GM13977 (cell line): ENCODE measurements around the gene SERPINA3.

ENCODE experiments used
- DNase-seq: peaks from one replicate; pipeline ENCODE4 v3.0.0; 2012; ENCODE audit warnings: low spot score
- CTCF ChIP-seq: IDR thresholded peaks from 2 replicates; pipeline ENCODE4 v1.5.1; 2012; ENCODE audit warnings: mild to moderate bottlenecking, control low read depth; ENCODE audit not compliant: insufficient read depth; ENCODE audit errors: extremely low read depth, missing control alignments
- in situ Hi-C: fragments of 300-500 bp; cut with MboI; formaldehyde crosslinking; loops from one replicate; pipeline ENCODE4 v1.12.0; 2022; ENCODE audit warnings: low sequenced_read_pairs, low pct_unique_long_range_greater_than_20kb, mixed read lengths, inconsistent platforms; ENCODE audit not compliant: unreplicated experiment

The SERPINA3 gene

GRCh38 chr14:94583557-94583956 is 28.6 kb upstream of the SERPINA3 start:
- no peak for DNase-seq
- in situ Hi-C loops = no loop called here
- TF ChIP-seq CTCF = no peak

GRCh38 chr14:94584591-94585280 is 27.5 kb upstream of the SERPINA3 start:
- no peak for DNase-seq
- in situ Hi-C loops = no loop called here
- TF ChIP-seq CTCF = no peak

GRCh38 chr14:94586635-94587034 is 25.6 kb upstream of the SERPINA3 start:
- no peak for TF ChIP-seq CTCF
- DNase-seq = no peak
- in situ Hi-C loops = no loop called here

DNA sequence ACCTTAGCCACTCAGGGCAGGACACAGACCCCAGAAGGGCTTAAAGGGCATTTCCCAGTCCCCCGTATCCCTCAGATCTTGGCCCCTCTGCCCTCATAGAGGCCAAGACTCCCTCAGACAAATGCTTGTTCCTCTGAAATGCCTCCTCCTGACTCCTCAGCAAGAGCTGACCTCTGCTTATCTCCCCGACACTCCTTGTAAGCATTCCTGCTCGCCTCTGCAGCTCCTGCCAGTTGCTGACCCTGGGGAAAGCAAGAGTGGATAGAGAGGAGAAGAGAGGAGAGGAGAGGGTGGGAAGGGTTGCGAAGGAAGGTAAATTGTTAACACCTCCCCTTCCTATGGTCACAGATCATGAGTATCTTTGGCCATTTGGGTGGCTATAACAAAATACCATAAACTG is 23.9 kb upstream of the SERPINA3 start:
- DNase-seq = no peak
- in situ Hi-C loops = no loop called here
- no peak for TF ChIP-seq CTCF

DNA sequence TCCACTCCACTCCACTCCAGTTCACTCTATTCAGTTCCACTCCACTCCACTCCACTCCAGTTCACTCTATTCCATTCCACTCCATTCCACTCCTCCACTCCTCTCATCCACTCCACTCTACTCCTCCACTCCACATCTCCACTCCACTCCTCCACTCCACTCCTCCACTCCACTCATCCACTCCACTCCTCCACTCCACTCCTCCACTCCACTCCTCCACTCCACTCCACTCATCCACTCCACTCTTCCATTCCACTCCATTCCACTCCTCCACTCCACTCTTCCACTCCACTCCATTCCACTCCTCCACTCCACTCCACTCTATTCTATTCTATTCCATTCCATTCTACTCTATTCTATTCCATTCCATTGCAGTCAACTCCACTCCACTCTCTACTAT is 21.1 kb upstream of the SERPINA3 start:
- in situ Hi-C loops = no loop called here
- DNase-seq = no peak
- no peak for TF ChIP-seq CTCF

DNA sequence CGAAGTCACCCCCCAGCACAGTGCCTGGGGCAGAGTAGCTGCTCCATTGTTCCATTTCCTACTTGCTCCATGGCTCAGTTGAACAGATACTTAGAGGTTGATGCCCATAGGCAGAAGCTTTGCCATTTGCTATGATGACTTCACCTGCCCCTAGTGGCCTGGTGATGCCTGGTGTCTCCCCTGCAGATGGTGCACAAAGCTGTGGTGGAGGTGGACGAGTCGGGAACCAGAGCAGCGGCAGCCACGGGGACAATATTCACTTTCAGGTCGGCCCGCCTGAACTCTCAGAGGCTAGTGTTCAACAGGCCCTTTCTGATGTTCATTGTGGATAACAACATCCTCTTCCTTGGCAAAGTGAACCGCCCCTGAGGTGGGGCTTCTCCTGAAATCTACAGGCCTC is 20.3 kb upstream of the SERPINA3 start:
- in situ Hi-C loops = no loop called here
- DNase-seq = no peak
- TF ChIP-seq CTCF = no peak

GRCh38 chr14:94592457-94592856 is 19.7 kb upstream of the SERPINA3 start:
- DNase-seq = no peak
- no peak for TF ChIP-seq CTCF
- in situ Hi-C loops = no loop called here
